ENCODE measurements around the gene DIS3L2. TPM values are rescaled to one million over a fixed set of nuclear protein-coding genes. Genes with fewer than 3 reads are reported as not detected.

DIS3L2 gene
- total RNA-seq, 4 donors from 2014 or later: 22.2 to 31.6 (median 27.8) TPM

GRCh38 chr2:232139786-232140562 lies 178.5 kb downstream of the DIS3L2 start:
- no peak for DNase-seq (ENCODE audit: low spot score)
- no peak for ATAC-seq (ENCODE audit: low FRiP score)
- no peak for TF ChIP-seq CTCF (IDR thresholded peaks at IDR 0.05)

GRCh38 chr2:232141591-232141990 lies 180.1 kb downstream of the DIS3L2 start:
- DNase-seq (ENCODE audit: low spot score) (no peak), ATAC-seq (ENCODE audit: low FRiP score) (no peak)
- TF ChIP-seq CTCF (IDR thresholded peaks at IDR 0.05): no peak

GRCh38 chr2:232142049-232142448 lies 180.5 kb downstream of the DIS3L2 start:
- no peak for TF ChIP-seq CTCF (IDR thresholded peaks at IDR 0.05)
- DNase-seq (ENCODE audit: low spot score) (no peak), ATAC-seq (ENCODE audit: low FRiP score) (no peak)

GRCh38 chr2:232142502-232142901 lies 181.0 kb downstream of the DIS3L2 start:
- DNase-seq (ENCODE audit: low spot score): no peak
- TF ChIP-seq CTCF (IDR thresholded peaks at IDR 0.05): no peak
- ATAC-seq (ENCODE audit: low FRiP score): no peak

- no peak for DNase-seq (ENCODE audit: low spot score)
- no peak for ATAC-seq (ENCODE audit: low FRiP score)
- no peak for TF ChIP-seq CTCF (IDR thresholded peaks at IDR 0.05)
Observed at GRCh38 chr2:232146294-232146693, 184.8 kb downstream of the DIS3L2 start.

- no peak for ATAC-seq (ENCODE audit: low FRiP score)
- DNase-seq (ENCODE audit: low spot score): no peak
- TF ChIP-seq CTCF (IDR thresholded peaks at IDR 0.05): no peak
Observed at GRCh38 chr2:232147440-232148077, 186.0 kb downstream of the DIS3L2 start.

- TF ChIP-seq CTCF (IDR thresholded peaks at IDR 0.05): no peak
- ATAC-seq (ENCODE audit: low FRiP score) (no peak), DNase-seq (ENCODE audit: low spot score) (no peak)
Observed at GRCh38 chr2:232162187-232162586, 200.7 kb downstream of the DIS3L2 start.

Data from omental fat pad (tissue), 4 donors.